GM19452 (cell line): Measurements from ENCODE around the gene GUK1.

Experiments
- ATAC-seq: cut with Tn5 transposase; IDR thresholded peaks from one replicate; pipeline ENCODE4 v1.9.1; 2021; ENCODE audit not compliant: unreplicated experiment

GUK1 gene

GRCh38 chr1:228139931-228140723, at the start of gene GUK1:
GUK1 (plus strand) TSS chr1:228140279; CDS start chr1:228140303, 24 bp downstream.
- ATAC-seq, result peak; percentile 90

GRCh38 chr1:228090613-228091081, 49.4 kb upstream of the GUK1 start:
- ATAC-seq, result no peak

- no peak for ATAC-seq
These were observed 49.0 kb upstream of the GUK1 start for GRCh38 chr1:228091084-228091483.

- no peak for ATAC-seq
These were observed 47.6 kb upstream of the GUK1 start for GRCh38 chr1:228092342-228093049.

- ATAC-seq, result no peak
These were observed 46.8 kb upstream of the GUK1 start for GRCh38 chr1:228093050-228093906.

GRCh38 chr1:228094432-228095016, 45.6 kb upstream of the GUK1 start:
- ATAC-seq, result no peak

GRCh38 chr1:228095161-228095560, 44.9 kb upstream of the GUK1 start:
- no peak for ATAC-seq

GRCh38 chr1:228095938-228096337, 44.1 kb upstream of the GUK1 start:
- no peak for ATAC-seq

GRCh38 chr1:228096416-228097332, 43.4 kb upstream of the GUK1 start:
- no peak for ATAC-seq

- ATAC-seq, result no peak
These were observed 42.6 kb upstream of the GUK1 start for GRCh38 chr1:228097333-228098081.

- no peak for ATAC-seq
These were observed 41.7 kb upstream of the GUK1 start for GRCh38 chr1:228098323-228098931.

GRCh38 chr1:228099331-228099732, 40.7 kb upstream of the GUK1 start:
- ATAC-seq, result no peak

- no peak for ATAC-seq
These were observed 39.1 kb upstream of the GUK1 start for GRCh38 chr1:228100822-228101613.

GRCh38 chr1:228101614-228101993, 38.5 kb upstream of the GUK1 start:
- no peak for ATAC-seq

GRCh38 chr1:228101994-228102790, 37.9 kb upstream of the GUK1 start:
- ATAC-seq, result peak; percentile 26

- ATAC-seq, result peak; percentile 64
These were observed 37.1 kb upstream of the GUK1 start, which contains the start of gene C1orf35 for GRCh38 chr1:228102791-228103620. C1orf35 (minus strand) TSS chr1:228103325; CDS start chr1:228103227, 98 bp downstream.
